H9 (cell line): Measurements from ENCODE around the gene SLIT1. TPM values are rescaled to one million over a fixed set of nuclear protein-coding genes. Genes with fewer than 3 reads are reported as not detected.

Experiments
- DNase-seq: peaks from one replicate; pipeline ENCODE4 v3.0.0-alpha.2; 2017
- H2AFZ ChIP-seq: one replicate; pipeline ENCODE4 v1.6.1; 2013; ENCODE audit warnings: mild to moderate bottlenecking, low read length, control low read depth, moderate library complexity
- H2AK5ac ChIP-seq: 2 replicates; pipeline ENCODE4 v1.6.1; 2013; ENCODE audit warnings: low read length, control low read depth, mixed read lengths; ENCODE audit not compliant: insufficient read length
- H2BK120ac ChIP-seq: one replicate; pipeline ENCODE4 v1.6.1; 2013; ENCODE audit warnings: low read depth, mild to moderate bottlenecking, low read length, control low read depth, inconsistent platforms; ENCODE audit not compliant: poor library complexity, severe bottlenecking
- H2BK12ac ChIP-seq: 2 replicates; pipeline ENCODE4 v1.6.1; 2013; ENCODE audit warnings: low read length, control low read depth, mixed read lengths, low read depth; ENCODE audit not compliant: insufficient read length
- H2BK15ac ChIP-seq: 2 replicates; pipeline ENCODE4 v1.6.1; 2013; ENCODE audit warnings: low read depth, low read length, control low read depth
- H2BK20ac ChIP-seq: one replicate; pipeline ENCODE4 v1.6.1; 2013; ENCODE audit warnings: low read depth, mild to moderate bottlenecking, low read length, control low read depth, inconsistent platforms; ENCODE audit not compliant: poor library complexity, severe bottlenecking
- H2BK5ac ChIP-seq: 2 replicates; pipeline ENCODE4 v1.6.1; 2013; ENCODE audit warnings: low read length, control low read depth, mixed read lengths; ENCODE audit not compliant: insufficient read length
- H3K14ac ChIP-seq: 2 replicates; pipeline ENCODE4 v1.6.1; 2013; ENCODE audit warnings: low read length, control low read depth; ENCODE audit not compliant: insufficient read depth
- H3K18ac ChIP-seq: 2 replicates; pipeline ENCODE4 v1.6.1; 2013; ENCODE audit warnings: low read depth, mild to moderate bottlenecking, mixed read lengths, low read length, control low read depth; ENCODE audit not compliant: insufficient read length
- H3K23ac ChIP-seq: 2 replicates; pipeline ENCODE4 v1.6.1; 2013; ENCODE audit warnings: low read length, control low read depth, mixed read lengths, low read depth; ENCODE audit not compliant: insufficient read length
- H3K23me2 ChIP-seq: 2 replicates; pipeline ENCODE4 v1.6.1; 2013; ENCODE audit warnings: low read depth, mild to moderate bottlenecking, mixed read lengths, low read length, control low read depth; ENCODE audit not compliant: insufficient read length, poor library complexity, severe bottlenecking
- H3K27ac ChIP-seq: 2 replicates; pipeline ENCODE4 v1.5.1; 2013; ENCODE audit warnings: low read length, control low read depth, mixed read lengths, low read depth; ENCODE audit not compliant: insufficient read length
- H3K27me3 ChIP-seq: 2 replicates; pipeline ENCODE4 v1.6.1; 2013; ENCODE audit warnings: low read length, control low read depth, inconsistent platforms; ENCODE audit not compliant: insufficient read depth
- H3K4ac ChIP-seq: 2 replicates; pipeline ENCODE4 v1.6.1; 2013; ENCODE audit warnings: low read depth, mild to moderate bottlenecking, control low read depth, inconsistent platforms, low read length, moderate library complexity
- H3K4me1 ChIP-seq: 2 replicates; pipeline ENCODE4 v1.6.1; 2013; ENCODE audit warnings: low read length, control low read depth, inconsistent platforms; ENCODE audit not compliant: insufficient read depth
- H3K4me2 ChIP-seq: 2 replicates; pipeline ENCODE4 v1.6.1; 2013; ENCODE audit warnings: low read length, control low read depth, mixed read lengths; ENCODE audit not compliant: insufficient read length, insufficient read depth
- H3K56ac ChIP-seq: 2 replicates; pipeline ENCODE4 v1.6.1; 2013; ENCODE audit warnings: low read depth, mild to moderate bottlenecking, mixed read lengths, low read length, control low read depth; ENCODE audit not compliant: insufficient read length
- H3K79me1 ChIP-seq: 2 replicates; pipeline ENCODE4 v1.6.1; 2013; ENCODE audit warnings: low read depth, mild to moderate bottlenecking, moderate library complexity, low read length, control low read depth, inconsistent platforms; ENCODE audit not compliant: insufficient read depth, poor library complexity, severe bottlenecking
- H3K79me2 ChIP-seq: 2 replicates; pipeline ENCODE4 v1.6.1; 2013; ENCODE audit warnings: low read length, control low read depth, inconsistent platforms; ENCODE audit not compliant: insufficient read depth
- H3K9ac ChIP-seq: 2 replicates; pipeline ENCODE4 v1.6.1; 2013; ENCODE audit warnings: low read length, control low read depth, mixed read lengths; ENCODE audit not compliant: insufficient read length; ENCODE audit errors: extremely low read depth
- H3K9me3 ChIP-seq: one replicate; pipeline ENCODE4 v1.6.1; 2013; ENCODE audit warnings: low read depth, low read length, inconsistent platforms; ENCODE audit not compliant: control insufficient read depth
- H3T11ph ChIP-seq: one replicate; pipeline ENCODE4 v1.6.1; 2013; ENCODE audit warnings: mild to moderate bottlenecking, low read length, control low read depth, inconsistent platforms
- H4K20me1 ChIP-seq: one replicate; pipeline ENCODE4 v1.6.1; 2013; ENCODE audit not compliant: control insufficient read depth, insufficient read length, insufficient read depth
- H4K5ac ChIP-seq: 2 replicates; pipeline ENCODE4 v1.6.1; 2013; ENCODE audit warnings: low read depth, mild to moderate bottlenecking, mixed read lengths, low read length, control low read depth; ENCODE audit not compliant: insufficient read length
- H4K8ac ChIP-seq: replicated peaks from 2 replicates; pipeline ENCODE4 v1.6.1; 2013; ENCODE audit warnings: low read length, control low read depth, mixed read lengths, low read depth; ENCODE audit not compliant: insufficient read length
- H4K91ac ChIP-seq: 2 replicates; pipeline ENCODE4 v1.6.1; 2013; ENCODE audit warnings: low read depth, mild to moderate bottlenecking, moderate library complexity, mixed read lengths, low read length, control low read depth; ENCODE audit not compliant: insufficient read length
- H3K27ac Mint-ChIP-seq, 3 experiments: 2 replicates in 2 of 3; 3 replicates in 1 of 3; pipeline ENCODE4 v1.8.0; 2020 to 2021; ENCODE audit warnings: mixed read lengths in 3 of 3, mild to moderate bottlenecking in 1 of 3, moderate library complexity in 1 of 3
- H3K27me3 Mint-ChIP-seq: 2 replicates; pipeline ENCODE4 v1.8.0; 2021; ENCODE audit warnings: low read depth, mild to moderate bottlenecking, moderate library complexity, mixed read lengths
- H3K36me3 Mint-ChIP-seq, 3 experiments: 2 replicates in 2 of 3; 3 replicates in 1 of 3; pipeline ENCODE4 v1.8.0; 2020 to 2021; ENCODE audit warnings: low read depth in 3 of 3, mixed read lengths in 3 of 3; ENCODE audit not compliant: insufficient read depth in 1 of 3
- H3K4me1 Mint-ChIP-seq, 2 experiments: 2 replicates each; pipeline ENCODE4 v1.8.0; 2020; ENCODE audit warnings: mixed read lengths in 2 of 2
- H3K4me3 Mint-ChIP-seq, 2 experiments: 2 replicates in 1 of 2; 3 replicates in 1 of 2; pipeline ENCODE4 v1.8.0; 2020 to 2021; ENCODE audit warnings: mild to moderate bottlenecking in 2 of 2, mixed read lengths in 2 of 2, moderate library complexity in 1 of 2
- H3K9me3 Mint-ChIP-seq, 2 experiments: 2 replicates in 1 of 2; 3 replicates in 1 of 2; pipeline ENCODE4 v1.8.0; 2020; ENCODE audit warnings: mild to moderate bottlenecking in 2 of 2, mixed read lengths in 2 of 2, moderate library complexity in 1 of 2
- WGBS: extraction: QIAGEN DNeasy Blood & Tissue Kit; methylation state at CpG from one replicate; pipeline ENCODE4 v1.1.7; 2013; ENCODE audit warnings: missing lambda C conversion rate, low lambda C conversion rate, mixed read lengths; ENCODE audit not compliant: insufficient read length; ENCODE audit errors: extremely low coverage; 5-methylcytosine and 5-hydroxymethylcytosine counted together
- total RNA-seq: library from RNA; stranded (reverse); gene quantifications from 2 replicates; pipeline ENCODE4 v1.2.1, GENCODE V29; 2021
- TF ChIP-seq, protein P1 (sequence below): fragments of 200-600 bp; sonication (generic); conservative IDR thresholded peaks from 3 replicates; pipeline ENCODE4 v1.8.0; 2021; ENCODE audit warnings: antibody characterized with exemption, mild to moderate bottlenecking

SLIT1 gene
- total RNA-seq, 1 experiment from 2014 or later: 0.57 TPM

- no peak overlapping the region for H3K14ac ChIP-seq
- no peak overlapping the region for H3K27ac ChIP-seq
- no peak overlapping the region for H2BK5ac ChIP-seq
- no peak overlapping the region for H3K4me3 Mint-ChIP-seq
- no peaks in the 10 kb centered on the region for H3K79me1 ChIP-seq
- no peak overlapping the region for H2BK15ac ChIP-seq
- H3K36me3 Mint-ChIP-seq: peaks cover 2 to 18% (median 14%) of the 10 kb centered on the region in 3 experiments; a peak in 6 of 7 replicates
- H4K20me1 ChIP-seq: no peaks in the 10 kb centered on the region
- no peak overlapping the region for H4K5ac ChIP-seq
- DNase-seq: no peak
- no peak overlapping the region for H2BK120ac ChIP-seq
- no peak overlapping the region for H3K56ac ChIP-seq
- H3T11ph ChIP-seq: no peak overlapping the region
- H2BK20ac ChIP-seq: no peak overlapping the region
- TF ChIP-seq, protein P1, sequence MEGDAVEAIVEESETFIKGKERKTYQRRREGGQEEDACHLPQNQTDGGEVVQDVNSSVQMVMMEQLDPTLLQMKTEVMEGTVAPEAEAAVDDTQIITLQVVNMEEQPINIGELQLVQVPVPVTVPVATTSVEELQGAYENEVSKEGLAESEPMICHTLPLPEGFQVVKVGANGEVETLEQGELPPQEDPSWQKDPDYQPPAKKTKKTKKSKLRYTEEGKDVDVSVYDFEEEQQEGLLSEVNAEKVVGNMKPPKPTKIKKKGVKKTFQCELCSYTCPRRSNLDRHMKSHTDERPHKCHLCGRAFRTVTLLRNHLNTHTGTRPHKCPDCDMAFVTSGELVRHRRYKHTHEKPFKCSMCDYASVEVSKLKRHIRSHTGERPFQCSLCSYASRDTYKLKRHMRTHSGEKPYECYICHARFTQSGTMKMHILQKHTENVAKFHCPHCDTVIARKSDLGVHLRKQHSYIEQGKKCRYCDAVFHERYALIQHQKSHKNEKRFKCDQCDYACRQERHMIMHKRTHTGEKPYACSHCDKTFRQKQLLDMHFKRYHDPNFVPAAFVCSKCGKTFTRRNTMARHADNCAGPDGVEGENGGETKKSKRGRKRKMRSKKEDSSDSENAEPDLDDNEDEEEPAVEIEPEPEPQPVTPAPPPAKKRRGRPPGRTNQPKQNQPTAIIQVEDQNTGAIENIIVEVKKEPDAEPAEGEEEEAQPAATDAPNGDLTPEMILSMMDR: no peak
- no peaks in the 10 kb centered on the region for H3K27me3 Mint-ChIP-seq
- H3K9ac ChIP-seq: no peak overlapping the region
- H3K9me3 Mint-ChIP-seq: no peaks in the 10 kb centered on the region
- H3K4ac ChIP-seq: no peak overlapping the region
- no peak overlapping the region for H3K4me2 ChIP-seq
- no peaks in the 10 kb centered on the region for H3K27me3 ChIP-seq
- no peak overlapping the region for H3K18ac ChIP-seq
- no peak overlapping the region for H2AFZ ChIP-seq
- H3K4me1 ChIP-seq: 0 out of 2 replicates have a peak, but pooled peaks cover 4% of the 10 kb centered on the region
- H3K4me1 Mint-ChIP-seq: peaks cover 13 to 15% of the 10 kb centered on the region in 2 experiments
- WGBS: no CpG with 5 or more reads among the region's 3 CpGs
- H3K27ac Mint-ChIP-seq: no peak overlapping the region; a peak in 2 of 7 replicates
- H3K23me2 ChIP-seq: no peaks in the 10 kb centered on the region
- H4K91ac ChIP-seq: no peak overlapping the region
- H3K9me3 ChIP-seq: no peaks in the 10 kb centered on the region
- H2BK12ac ChIP-seq: no peak overlapping the region
- H2AK5ac ChIP-seq: no peak overlapping the region
- no peak overlapping the region for H3K23ac ChIP-seq
- no peak overlapping the region for H4K8ac ChIP-seq
- H3K79me2 ChIP-seq: no peaks in the 10 kb centered on the region
These were observed 34.6 kb upstream of the SLIT1 start for GRCh38 chr10:97220355-97220754.
